ENCODE data around the gene MCF2L. TPM values are rescaled to one million over a fixed set of nuclear protein-coding genes. Genes with fewer than 3 reads are reported as not detected.
"Not testable (repeated sequence)": the region's sequence is repeated elsewhere in the genome, so short reads cannot be mapped to it uniquely, and the experiment has no call there.

Gene MCF2L
- total and polyA plus RNA-seq, 7 donors = 9.1 to 40.5 (median 20.3) TPM

DNA sequence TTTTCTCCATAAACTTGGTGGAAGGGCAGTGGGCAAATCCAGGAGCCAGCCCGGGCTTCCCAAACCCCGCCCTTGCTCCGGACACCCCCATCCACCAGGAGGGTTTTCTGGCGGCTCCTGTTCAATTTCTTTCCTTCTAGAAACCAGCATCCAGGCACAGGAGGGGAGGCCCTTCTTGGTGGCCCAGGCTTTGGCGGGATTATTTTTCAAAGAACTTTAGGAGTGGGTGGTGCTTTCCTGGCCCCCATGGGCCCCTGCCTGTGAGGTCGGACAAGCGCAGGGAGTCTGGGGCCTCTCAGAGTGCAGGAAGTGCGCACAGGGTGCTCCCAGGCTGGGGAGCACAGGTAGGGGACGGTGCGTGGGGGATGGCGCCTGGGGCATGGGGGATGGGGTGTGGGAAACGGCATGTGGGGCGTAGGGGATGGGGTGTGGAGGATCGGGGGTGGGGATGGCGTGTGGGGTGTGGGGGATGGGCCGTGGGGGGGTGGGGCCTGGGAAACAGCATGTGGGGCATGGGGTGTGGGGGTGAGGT, 137.0 kb downstream of the MCF2L start:
- Histone ChIP-seq H3K27me3 (ENCODE audit: insufficient read depth in 3 of 3, low read length in 2 of 3) (peaks cover 0 to 34% (median 24%) of the 10 kb centered on the region in 3 donors), H3K9me3 (no peaks in the 10 kb centered on the region), H3K4me3 (no peak overlapping the region), H3K27ac (no peak overlapping the region), H3K4me1 (no peaks in the 10 kb centered on the region), H3K36me3 (ENCODE audit: insufficient read depth in 1 of 2, low read depth in 1 of 2) (no peaks in the 10 kb centered on the region)
- 54 to 58% (median 57%) methylated on average over 16 of the region's 16 CpGs for WGBS, 3 donors
- intact Hi-C loops (cut with DNase I) = no loop called here
- DNase-seq (peak in 1 of 2 donors; percentile 1), ATAC-seq (no peak)
- TF ChIP-seq, protein P1, sequence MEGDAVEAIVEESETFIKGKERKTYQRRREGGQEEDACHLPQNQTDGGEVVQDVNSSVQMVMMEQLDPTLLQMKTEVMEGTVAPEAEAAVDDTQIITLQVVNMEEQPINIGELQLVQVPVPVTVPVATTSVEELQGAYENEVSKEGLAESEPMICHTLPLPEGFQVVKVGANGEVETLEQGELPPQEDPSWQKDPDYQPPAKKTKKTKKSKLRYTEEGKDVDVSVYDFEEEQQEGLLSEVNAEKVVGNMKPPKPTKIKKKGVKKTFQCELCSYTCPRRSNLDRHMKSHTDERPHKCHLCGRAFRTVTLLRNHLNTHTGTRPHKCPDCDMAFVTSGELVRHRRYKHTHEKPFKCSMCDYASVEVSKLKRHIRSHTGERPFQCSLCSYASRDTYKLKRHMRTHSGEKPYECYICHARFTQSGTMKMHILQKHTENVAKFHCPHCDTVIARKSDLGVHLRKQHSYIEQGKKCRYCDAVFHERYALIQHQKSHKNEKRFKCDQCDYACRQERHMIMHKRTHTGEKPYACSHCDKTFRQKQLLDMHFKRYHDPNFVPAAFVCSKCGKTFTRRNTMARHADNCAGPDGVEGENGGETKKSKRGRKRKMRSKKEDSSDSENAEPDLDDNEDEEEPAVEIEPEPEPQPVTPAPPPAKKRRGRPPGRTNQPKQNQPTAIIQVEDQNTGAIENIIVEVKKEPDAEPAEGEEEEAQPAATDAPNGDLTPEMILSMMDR (IDR thresholded peaks at IDR 0.05) = no peak

DNA sequence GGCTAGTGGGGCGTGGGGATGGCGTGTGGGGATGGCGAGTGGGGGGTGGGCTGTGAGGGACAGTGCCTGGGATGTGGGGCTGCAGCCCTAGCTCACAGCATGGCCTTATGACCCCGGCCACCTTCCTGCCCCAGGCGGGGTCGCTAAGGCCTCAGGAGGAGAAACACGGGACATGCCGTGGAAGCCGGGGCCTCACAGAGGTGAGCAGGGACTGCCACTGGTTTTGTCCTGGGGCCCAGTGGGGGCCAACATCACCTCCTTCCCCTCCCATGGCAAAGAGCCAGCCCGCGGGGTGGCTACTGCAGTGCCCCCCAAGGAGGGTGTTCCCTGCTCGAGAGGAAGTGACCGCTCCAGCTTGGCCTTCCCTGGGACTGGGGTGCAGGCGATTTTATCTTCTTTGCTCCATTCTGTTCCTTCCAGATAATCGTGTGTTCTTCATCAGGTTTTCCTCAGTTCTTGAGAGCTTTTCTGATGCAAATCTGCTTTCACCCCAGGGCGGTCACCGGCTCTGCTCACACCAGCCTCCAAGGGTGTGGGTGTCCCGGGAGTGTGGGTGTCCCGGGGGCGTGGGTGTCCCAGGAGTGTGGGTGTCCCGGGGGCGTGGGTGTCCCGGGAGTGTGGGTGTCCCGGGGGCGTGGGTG, 137.8 kb downstream of the MCF2L start:
- 74 to 82% (median 76%) methylated on average over 21 to 25 of the region's 25 CpGs for WGBS, 3 donors
- Histone ChIP-seq H3K27me3 (ENCODE audit: insufficient read depth in 3 of 3, low read length in 2 of 3) (peaks cover 0 to 36% (median 28%) of the 10 kb centered on the region in 3 donors), H3K4me3 (no peak overlapping the region), H3K4me1 (no peaks in the 10 kb centered on the region), H3K27ac (no peak overlapping the region), H3K9me3 (no peaks in the 10 kb centered on the region), H3K36me3 (ENCODE audit: insufficient read depth in 1 of 2, low read depth in 1 of 2) (no peaks in the 10 kb centered on the region)
- TF ChIP-seq, protein P1 (IDR thresholded peaks at IDR 0.05) = no peak
- DNase-seq (peak in 1 of 2 donors; percentile 14), ATAC-seq (no peak)
- intact Hi-C loops (cut with DNase I) = no loop called here

DNA sequence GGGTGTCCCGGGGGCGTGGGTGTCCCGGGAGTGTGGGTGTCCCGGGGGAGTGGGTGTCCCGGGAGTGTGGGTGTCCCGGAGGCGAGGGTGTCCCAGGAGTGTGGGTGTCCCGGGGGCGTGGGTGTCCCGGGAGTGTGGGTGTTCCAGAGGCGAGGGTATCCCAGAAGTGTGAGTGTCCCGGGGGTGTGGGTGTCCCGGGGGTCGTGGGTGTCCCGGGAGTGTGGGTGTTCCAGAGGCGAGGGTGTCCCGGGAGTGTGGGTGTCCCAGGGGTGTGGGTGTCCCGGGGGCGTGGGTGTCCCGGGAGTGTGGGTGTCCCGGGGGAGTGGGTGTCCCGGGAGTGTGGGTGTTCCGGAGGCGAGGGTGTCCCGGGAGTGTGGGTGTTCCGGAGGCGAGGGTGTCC, 139.5 kb downstream of the MCF2L start:
- H3K4me1 ChIP-seq; H3K9me3 ChIP-seq; intact Hi-C loops (cut with DNase I); H3K4me3 ChIP-seq; ATAC-seq; H3K36me3 ChIP-seq (ENCODE audit: insufficient read depth in 1 of 2, low read depth in 1 of 2); DNase-seq; H3K27ac ChIP-seq: not testable (repeated sequence)
- H3K27me3 ChIP-seq (ENCODE audit: insufficient read depth in 3 of 3, low read length in 2 of 3) = peaks cover 0 to 42% (median 29%) of the 10 kb centered on the region in 3 donors
- WGBS, 3 donors = 93 to 97% (median 93%) methylated on average over 16 to 27 of the region's 27 CpGs

DNA sequence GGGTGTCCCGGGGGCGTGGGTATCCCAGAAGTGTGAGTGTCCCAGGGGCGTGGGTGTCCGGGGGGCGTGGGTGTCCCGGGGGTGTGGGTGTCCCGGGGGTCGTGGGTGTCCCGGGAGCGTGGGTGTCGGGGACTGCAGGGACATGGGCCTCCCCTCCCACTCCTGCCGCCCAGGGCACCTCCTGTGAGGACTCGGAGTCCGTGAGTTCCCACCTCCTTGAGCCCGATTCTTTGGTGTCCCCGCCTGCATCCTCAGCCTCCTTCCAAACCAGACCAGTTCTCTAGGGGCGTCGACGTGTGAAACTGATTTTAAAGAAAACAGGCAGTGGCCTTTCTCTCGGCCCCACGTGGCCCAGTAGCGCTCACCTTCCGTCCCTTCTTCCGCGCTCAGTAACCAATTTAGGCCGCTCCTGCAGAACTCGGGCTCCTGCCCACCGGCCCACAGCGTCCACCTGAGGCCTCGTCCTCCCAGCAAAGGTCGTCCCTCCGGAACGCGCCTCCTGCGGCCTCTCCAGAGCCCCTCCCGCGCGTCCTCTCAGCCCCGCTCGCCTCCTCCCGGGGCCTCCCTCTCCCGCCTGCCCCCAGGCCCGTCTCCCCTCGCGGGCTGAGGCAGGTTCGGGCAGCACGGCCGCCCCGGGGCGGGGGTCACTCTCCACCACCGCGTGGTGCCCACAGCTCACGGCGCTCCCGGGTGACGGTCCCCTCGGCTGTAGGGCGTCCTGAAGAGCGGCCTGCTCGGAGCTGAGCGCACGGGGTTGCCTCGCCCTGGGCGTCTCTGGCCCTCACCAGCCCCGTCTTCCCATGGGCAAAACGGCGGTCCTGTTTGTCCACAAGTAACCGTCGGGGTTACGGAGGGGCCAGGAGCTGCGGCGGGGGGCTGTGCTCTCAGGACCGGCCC, 140.4 kb downstream of the MCF2L start:
- Histone ChIP-seq H3K27me3 (ENCODE audit: insufficient read depth in 3 of 3, low read length in 2 of 3) (peaks cover 0 to 41% (median 26%) of the 10 kb centered on the region in 3 donors), H3K9me3 (no peaks in the 10 kb centered on the region), H3K4me3 (no peak overlapping the region), H3K36me3 (ENCODE audit: insufficient read depth in 1 of 2, low read depth in 1 of 2) (no peaks in the 10 kb centered on the region), H3K27ac (no peak overlapping the region), H3K4me1 (no peaks in the 10 kb centered on the region)
- TF ChIP-seq, protein P1 (IDR thresholded peaks at IDR 0.05) = no peak
- intact Hi-C loops (cut with DNase I) = no loop called here
- ATAC-seq = peak in 1 of 4 donors; percentile 19
- peak; percentile 7 to 44 for DNase-seq
- 45 to 48% (median 48%) methylated on average over 66 to 73 of the region's 73 CpGs for WGBS, 3 donors

Measured in psoas muscle (tissue), 8 donors.